Panc1 (cell line): ENCODE results near the gene C6. TPM values are rescaled to one million over a fixed set of nuclear protein-coding genes. Genes with fewer than 3 reads are reported as not detected.
"Not testable (repeated sequence)": the region's sequence is repeated elsewhere in the genome, so short reads cannot be mapped to it uniquely, and the experiment has no call there.

Source experiments
- ATAC-seq: fragments of 200-7000 bp; cut with Tn5 transposase; 2 replicates; pipeline ENCODE4 v1.9.1; 2020; ENCODE audit warnings: mild to moderate bottlenecking, moderate library complexity
- BruUV-seq: library from RNA; stranded (reverse); fragments of 400-500 nt; replicated peaks from 2 replicates; lab custom pipeline; 2021; lab: Mats Ljungman, UMichigan
- CTCF ChIA-PET: fragments of 300-600 bp; sonication (Branson Sonifier 250); formaldehyde crosslinking; loops from one replicate; lab custom pipeline; 2022; ENCODE audit warnings: antibody characterized with exemption; lab: Charles Lee
- POLR2A ChIA-PET: fragments of 300-600 bp; sonication (Branson Sonifier 250); formaldehyde crosslinking; loops from one replicate; lab custom pipeline; 2022; ENCODE audit warnings: antibody characterized with exemption; lab: Charles Lee
- DNase-seq: peaks from one replicate; pipeline ENCODE4 v3.0.0-alpha.2; 2010; ENCODE audit warnings: low read depth, low spot score
- H3K27ac ChIP-seq: 2 replicates; pipeline ENCODE4 v1.5.1; 2011; ENCODE audit warnings: mild to moderate bottlenecking, low read length, inconsistent platforms
- H3K27me3 ChIP-seq: fragments of 200-500 bp; sonication (Bioruptor generic); 2 replicates; pipeline ENCODE4 v1.6.0; 2014; ENCODE audit warnings: low read length, inconsistent platforms; ENCODE audit not compliant: control insufficient read depth, insufficient read depth
- H3K36me3 ChIP-seq: fragments of 200-500 bp; sonication (Bioruptor generic); 2 replicates; pipeline ENCODE4 v1.5.1; 2014; ENCODE audit warnings: inconsistent platforms, mild to moderate bottlenecking, low read length, moderate library complexity; ENCODE audit not compliant: control insufficient read depth, insufficient read depth
- H3K4me1 ChIP-seq: 2 replicates; pipeline ENCODE4 v1.5.1; 2011; ENCODE audit warnings: inconsistent platforms, mild to moderate bottlenecking, low read length, moderate library complexity; ENCODE audit not compliant: control insufficient read depth, insufficient read depth
- H3K4me3 ChIP-seq, 2 experiments: 2 replicates each; pipeline ENCODE4 v1.5.1; 2011 to 2012; ENCODE audit warnings: low read depth in 2 of 2, low read length in 2 of 2, mild to moderate bottlenecking in 2 of 2, inconsistent platforms in 1 of 2, moderate library complexity in 1 of 2
- H3K9me3 ChIP-seq: fragments of 200-500 bp; sonication (Bioruptor generic); 2 replicates; pipeline ENCODE4 v1.5.1; 2014; ENCODE audit warnings: low read depth, mild to moderate bottlenecking, inconsistent platforms, low read length, moderate library complexity; ENCODE audit not compliant: control insufficient read depth, insufficient read depth
- CTCF ChIP-seq: fragments of 450-650 bp; IDR thresholded peaks from 2 replicates; pipeline ENCODE4 v1.5.1; 2017; ENCODE audit warnings: mild to moderate bottlenecking
- POLR2AphosphoS5 ChIP-seq: IDR thresholded peaks from 2 replicates; pipeline ENCODE4 v1.6.1; 2012; ENCODE audit warnings: mild to moderate bottlenecking, low read depth, low read length, moderate library complexity
- REST ChIP-seq, 2 experiments: IDR thresholded peaks; 2 replicates each; pipeline ENCODE4 v1.6.1; 2011 to 2012; ENCODE audit warnings: low read depth in 2 of 2, control low read depth in 1 of 2, low read length in 1 of 2, mild to moderate bottlenecking in 1 of 2, moderate library complexity in 1 of 2; ENCODE audit not compliant: insufficient read depth in 1 of 2
- SIN3A ChIP-seq: IDR thresholded peaks from 2 replicates; pipeline ENCODE4 v1.6.1; 2012; ENCODE audit warnings: low read depth, mild to moderate bottlenecking, low read length, moderate library complexity, borderline replicate concordance; ENCODE audit not compliant: insufficient read depth
- TCF7L2 ChIP-seq: IDR thresholded peaks from 2 replicates; pipeline ENCODE4 v1.6.1; 2011; ENCODE audit warnings: mild to moderate bottlenecking, low read depth, low read length, inconsistent platforms
- in situ Hi-C: cut with HindIII; loops from 2 replicates; pipeline ENCODE4 v1.10.0; 2016; ENCODE audit warnings: low sequenced_read_pairs, low pct_unique_long_range_greater_than_20kb
- intact Hi-C: fragments of 100-400 bp; cut with micrococcal nuclease; formaldehyde crosslinking; loops from one replicate; pipeline ENCODE4 v1.10.0; 2022; ENCODE audit not compliant: unreplicated experiment
- total RNA-seq: library from RNA; stranded (reverse); gene quantifications from one replicate; pipeline ENCODE4 v1.2.1, GENCODE V29; 2021; ENCODE audit not compliant: unreplicated experiment

The C6 gene
- total RNA-seq, 1 experiment from 2014 or later: 0.13 TPM

GRCh38 chr5:41211417-41211816 is 1.9 kb downstream of the C6 start:
- ChIA-PET CTCF (interaction anchor here (0.7 kb wide), 2 partner anchors 430 to 1404 kb away, joined by 3 to 4 read pairs; no protein-coding TSS in a partner anchor), POLR2A (interaction anchor here (0.7 kb wide), 1 partner anchor 35 kb away, joined by 4 read pairs; no protein-coding TSS in a partner anchor)
- TF ChIP-seq SIN3A (no peak), CTCF (no peak), TCF7L2 (no peak), REST (IDR thresholded peaks at IDR 0.05; ENCODE audit: insufficient read depth in 1 of 2, low read depth in 2 of 2, low read length in 1 of 2) (no peak), POLR2AphosphoS5 (no peak)
- ATAC-seq: no peak
- no peak for DNase-seq
- BruUV-seq: no TSS peak
- intact Hi-C loops: no loop called here
- Histone ChIP-seq H3K4me3 (no peak overlapping the region), H3K9me3 (no peaks in the 10 kb centered on the region), H3K27ac (no peak overlapping the region), H3K4me1 (no peaks in the 10 kb centered on the region), H3K36me3 (no peaks in the 10 kb centered on the region), H3K27me3 (no peaks in the 10 kb centered on the region)
- in situ Hi-C loops: no loop called here

DNA sequence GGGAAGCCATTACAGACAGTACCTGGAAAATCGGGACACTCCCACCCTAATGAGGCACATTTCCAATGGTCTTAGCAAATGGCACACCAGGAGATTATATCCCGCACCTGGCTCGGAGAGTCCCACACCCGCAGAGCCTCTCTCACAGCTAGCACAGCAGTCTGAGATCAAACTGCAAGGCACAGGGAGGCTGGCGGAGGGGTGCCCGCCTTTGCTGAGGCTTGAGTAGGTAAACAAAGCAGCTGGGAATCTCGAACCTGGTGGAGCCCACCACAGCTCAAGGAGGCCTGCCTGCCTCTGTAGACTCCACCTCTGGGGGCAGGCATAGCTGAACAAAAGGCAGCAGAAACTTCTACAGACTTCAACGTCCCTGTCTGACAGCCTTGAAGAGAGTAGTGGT is 7.9 kb downstream of the C6 start:
- CTCF ChIA-PET, POLR2A ChIA-PET, H3K4me1 ChIP-seq, H3K27ac ChIP-seq, BruUV-seq, ATAC-seq, H3K27me3 ChIP-seq, intact Hi-C loops, in situ Hi-C loops, DNase-seq, H3K4me3 ChIP-seq, H3K9me3 ChIP-seq, H3K36me3 ChIP-seq: not testable (repeated sequence)

- ChIA-PET POLR2A (no interaction called here), CTCF (no interaction called here)
- no peaks in the 10 kb centered on the region for H3K4me1 ChIP-seq
- no peak overlapping the region for H3K4me3 ChIP-seq
- no peaks in the 10 kb centered on the region for H3K36me3 ChIP-seq
- in situ Hi-C loops: no loop called here
- no peak for ATAC-seq
- no peaks in the 10 kb centered on the region for H3K9me3 ChIP-seq
- intact Hi-C loops: no loop called here
- no peak overlapping the region for H3K27ac ChIP-seq
- DNase-seq: no peak
- TF ChIP-seq SIN3A: no peak
- no peak for TF ChIP-seq REST (IDR thresholded peaks at IDR 0.05; ENCODE audit: insufficient read depth in 1 of 2, low read depth in 2 of 2, low read length in 1 of 2)
- no peak for TF ChIP-seq TCF7L2
- TF ChIP-seq POLR2AphosphoS5: no peak
- no peak for TF ChIP-seq CTCF
- H3K27me3 ChIP-seq: no peaks in the 10 kb centered on the region
- BruUV-seq: no TSS peak
Measured at GRCh38 chr5:41203033-41203432, 10.3 kb downstream of the C6 start.
